Fibroblast of lung (primary cell): ENCODE measurements around the gene MATK.

Source experiments
- EZH2 ChIP-seq: IDR thresholded peaks from 2 replicates; pipeline ENCODE4 v1.5.1; 2012; ENCODE audit warnings: low read length, control low read depth, mild to moderate bottlenecking; ENCODE audit errors: missing control alignments
- TF ChIP-seq, protein P1 (sequence below), 2 donors: IDR thresholded peaks in 1 of 2; conservative IDR thresholded peaks in 1 of 2; 1 replicate in 1 of 2; 2 replicates in 1 of 2; pipeline ENCODE4 v1.5.1; 2011 to 2012; ENCODE audit warnings: low read length in 2 of 2, control low read depth in 1 of 2, inconsistent platforms in 1 of 2, low read depth in 1 of 2, mild to moderate bottlenecking in 1 of 2

GRCh38 chr19:3782903-3783302 is 3.3 kb downstream of the MATK start:
- TF ChIP-seq, protein P1, sequence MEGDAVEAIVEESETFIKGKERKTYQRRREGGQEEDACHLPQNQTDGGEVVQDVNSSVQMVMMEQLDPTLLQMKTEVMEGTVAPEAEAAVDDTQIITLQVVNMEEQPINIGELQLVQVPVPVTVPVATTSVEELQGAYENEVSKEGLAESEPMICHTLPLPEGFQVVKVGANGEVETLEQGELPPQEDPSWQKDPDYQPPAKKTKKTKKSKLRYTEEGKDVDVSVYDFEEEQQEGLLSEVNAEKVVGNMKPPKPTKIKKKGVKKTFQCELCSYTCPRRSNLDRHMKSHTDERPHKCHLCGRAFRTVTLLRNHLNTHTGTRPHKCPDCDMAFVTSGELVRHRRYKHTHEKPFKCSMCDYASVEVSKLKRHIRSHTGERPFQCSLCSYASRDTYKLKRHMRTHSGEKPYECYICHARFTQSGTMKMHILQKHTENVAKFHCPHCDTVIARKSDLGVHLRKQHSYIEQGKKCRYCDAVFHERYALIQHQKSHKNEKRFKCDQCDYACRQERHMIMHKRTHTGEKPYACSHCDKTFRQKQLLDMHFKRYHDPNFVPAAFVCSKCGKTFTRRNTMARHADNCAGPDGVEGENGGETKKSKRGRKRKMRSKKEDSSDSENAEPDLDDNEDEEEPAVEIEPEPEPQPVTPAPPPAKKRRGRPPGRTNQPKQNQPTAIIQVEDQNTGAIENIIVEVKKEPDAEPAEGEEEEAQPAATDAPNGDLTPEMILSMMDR (conservative IDR thresholded peaks at IDR 0.05 in 1 of 2, IDR thresholded peaks at IDR 0.05 in 1 of 2; ENCODE audit: low read depth in 1 of 2, low read length in 2 of 2): no peak
- TF ChIP-seq EZH2: no peak
